ENCODE results near the gene GPR87. TPM values are rescaled to one million over a fixed set of nuclear protein-coding genes. Genes with fewer than 3 reads are reported as not detected.
A peak's percentile ranks its signal among the peaks of the same experiment; 100 is the strongest.

Gene GPR87
- polyA plus RNA-seq, 2 of the 4 experiments (the other 2 are of a cell fraction) = 0.41 to 0.52 TPM

GRCh38 chr3:151315136-151315535, 1.5 kb downstream of the GPR87 start:
- DNase-seq (ENCODE audit: low read depth in 1 of 2, low spot score in 1 of 2) = no peak
- no peak for ATAC-seq
- 89% methylated on average over 2 of the region's 2 CpGs for WGBS (ENCODE audit: missing lambda C conversion rate)
- Histone ChIP-seq H3K4me3 (no peak overlapping the region), H3K4me2 (no peak overlapping the region), H3K9me3 (no peaks in the 10 kb centered on the region), H3K27ac (0 out of 6 replicates have a peak overlapping the region, but pooled peaks of 1 of the 2 experiments have one; percentile 11), H3K4me1 (peaks cover 20% of the 10 kb centered on the region; the same call in 2 of the 3 replicates)
- TF ChIP-seq BCL3 (IDR thresholded peaks at IDR 0.05) (no peak), MYC (IDR thresholded peaks at IDR 0.05; ENCODE audit: borderline replicate concordance, low read length) (no peak), KDM1A (IDR thresholded peaks at IDR 0.05; ENCODE audit: low read depth) (no peak), SMC3 (IDR thresholded peaks at IDR 0.05) (no peak), HDAC2 (IDR thresholded peaks at IDR 0.05) (no peak), EHMT2 (IDR thresholded peaks at IDR 0.05; ENCODE audit: low read depth) (no peak), HOXB13 (CRISPR knock-in tag; IDR thresholded peaks at IDR 0.05; ENCODE audit: low read depth) (no peak), CEBPB (IDR thresholded peaks at IDR 0.05) (no peak), KDM5A (IDR thresholded peaks at IDR 0.05) (no peak), EP300 (IDR thresholded peaks at IDR 0.05) (no peak), FOSL2 (IDR thresholded peaks at IDR 0.05) (no peak), FOSL2 (CRISPR knock-in tag; IDR thresholded peaks at IDR 0.05) (no peak), ZNF302 (CRISPR knock-in tag; IDR thresholded peaks at IDR 0.05) (no peak)
- TF ChIP-seq, protein P1, sequence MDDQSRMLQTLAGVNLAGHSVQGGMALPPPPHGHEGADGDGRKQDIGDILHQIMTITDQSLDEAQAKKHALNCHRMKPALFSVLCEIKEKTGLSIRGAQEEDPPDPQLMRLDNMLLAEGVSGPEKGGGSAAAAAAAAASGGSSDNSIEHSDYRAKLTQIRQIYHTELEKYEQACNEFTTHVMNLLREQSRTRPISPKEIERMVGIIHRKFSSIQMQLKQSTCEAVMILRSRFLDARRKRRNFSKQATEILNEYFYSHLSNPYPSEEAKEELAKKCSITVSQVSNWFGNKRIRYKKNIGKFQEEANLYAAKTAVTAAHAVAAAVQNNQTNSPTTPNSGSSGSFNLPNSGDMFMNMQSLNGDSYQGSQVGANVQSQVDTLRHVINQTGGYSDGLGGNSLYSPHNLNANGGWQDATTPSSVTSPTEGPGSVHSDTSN (IDR thresholded peaks at IDR 0.05) = no peak
- FAIRE-seq = no peak
- ChIA-PET CTCF (interaction anchor here (1.0 to 1.2 kb wide), 3 partner anchors 10 to 524 kb away, joined by 3 read pairs; no protein-coding TSS in a partner anchor), POLR2A (no interaction called here)

DNA sequence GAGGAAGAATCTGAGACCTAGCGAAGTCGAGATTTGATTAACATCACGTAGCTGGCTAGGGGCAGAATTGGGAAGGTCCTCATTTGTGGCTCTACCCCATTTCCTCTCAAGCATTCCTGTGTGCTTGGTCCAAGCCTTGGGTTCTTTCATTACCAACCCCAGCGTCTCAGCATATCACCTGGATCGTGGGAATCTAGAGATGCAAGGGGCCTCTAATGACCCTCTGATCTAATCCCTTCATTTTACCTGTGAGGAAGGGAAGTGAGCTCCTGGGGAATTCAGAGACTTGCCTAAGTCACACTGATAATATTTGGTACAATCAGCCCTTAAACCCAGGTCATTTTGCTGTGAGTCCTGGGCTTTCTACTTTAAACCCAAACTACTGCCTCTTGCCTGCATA, 2.0 kb downstream of the GPR87 start:
- H3K27ac ChIP-seq = 0 out of 6 replicates have a peak overlapping the region, but pooled peaks of 1 of the 2 experiments have one; percentile 11
- no peak for ATAC-seq
- DNase-seq (ENCODE audit: low read depth in 1 of 2, low spot score in 1 of 2) = no peak
- no peak overlapping the region for H3K4me3 ChIP-seq
- H3K4me2 ChIP-seq = no peak overlapping the region
- no peak for TF ChIP-seq FOSB (CRISPR knock-in tag; IDR thresholded peaks at IDR 0.05)
- TF ChIP-seq HOXB5 (CRISPR knock-in tag; IDR thresholded peaks at IDR 0.05) = no peak
- TF ChIP-seq CBX8 (IDR thresholded peaks at IDR 0.05) = no peak
- no peak for TF ChIP-seq CTCF (IDR thresholded peaks at IDR 0.05)
- no peak for TF ChIP-seq HOXB13 (CRISPR knock-in tag; IDR thresholded peaks at IDR 0.05; ENCODE audit: low read depth)
- TF ChIP-seq GATA3 (IDR thresholded peaks at IDR 0.05; ENCODE audit: borderline replicate concordance) = no peak
- no peak for TF ChIP-seq HOXA7 (CRISPR knock-in tag; IDR thresholded peaks at IDR 0.05)
- 79% methylated on average over 5 of the region's 5 CpGs for WGBS (ENCODE audit: missing lambda C conversion rate)
- no peaks in the 10 kb centered on the region for H3K9me3 ChIP-seq
- POLR2A ChIA-PET = no interaction called here
- CTCF ChIA-PET = interaction anchor here (1.0 to 1.2 kb wide), 4 partner anchors 10 to 524 kb away, joined by 3 read pairs; no protein-coding TSS in a partner anchor
- peaks cover 20% of the 10 kb centered on the region; the same call in 2 of the 3 replicates for H3K4me1 ChIP-seq
- FAIRE-seq = no peak

DNA sequence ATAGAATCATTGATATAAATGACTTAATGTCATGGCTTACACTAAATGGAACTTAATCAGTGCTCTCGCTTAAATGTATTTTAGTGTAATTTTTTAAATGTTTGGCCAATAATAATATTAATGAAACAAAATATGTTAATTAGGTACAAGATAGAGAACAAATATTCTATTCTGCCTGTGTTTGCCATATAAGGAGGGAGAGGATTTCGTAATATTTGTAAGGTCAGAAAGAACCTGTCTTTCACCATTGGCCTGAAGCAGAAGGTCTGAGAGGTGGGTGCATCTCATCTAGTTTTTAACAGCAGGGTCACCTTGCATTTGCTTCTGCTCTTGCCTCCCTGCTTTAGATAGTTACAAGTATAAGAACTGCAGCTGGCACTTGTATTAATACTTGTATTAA, 2.5 kb downstream of the GPR87 start:
- ATAC-seq (no peak), FAIRE-seq (no peak), DNase-seq (ENCODE audit: low read depth in 1 of 2, low spot score in 1 of 2) (no peak)
- Histone ChIP-seq H3K4me1 (peaks cover 20% of the 10 kb centered on the region; the same call in 2 of the 3 replicates), H3K27ac (no peak overlapping the region), H3K4me3 (no peak overlapping the region), H3K9me3 (no peaks in the 10 kb centered on the region), H3K4me2 (no peak overlapping the region)
- ChIA-PET POLR2A (no interaction called here), CTCF (interaction anchor here (1.0 to 1.6 kb wide), 5 partner anchors 9 to 525 kb away, joined by 3 read pairs; no protein-coding TSS in a partner anchor)
- TF ChIP-seq CEBPB (IDR thresholded peaks at IDR 0.05) (peak in 1 of 2 experiments; percentile 8; a peak in 1 of 4 replicates), POLR2A (IDR thresholded peaks at IDR 0.05; ENCODE audit: low read length) (no peak)
- 85% methylated on average over 2 of the region's 2 CpGs for WGBS (ENCODE audit: missing lambda C conversion rate)
